Neuronal stem cell (in vitro differentiated cells): ENCODE measurements around the gene KLHDC9. TPM values are rescaled to one million over a fixed set of nuclear protein-coding genes. Genes with fewer than 3 reads are reported as not detected.

Source experiments
- DNase-seq: peaks from one replicate; pipeline ENCODE4 v3.0.0-alpha.2; 2013; ENCODE audit warnings: low spot score
- H2AFZ ChIP-seq: one replicate; pipeline ENCODE4 v1.6.1; 2013; ENCODE audit warnings: mild to moderate bottlenecking, low read length, inconsistent platforms
- H2AK5ac ChIP-seq: 2 replicates; pipeline ENCODE4 v1.6.1; 2013; ENCODE audit warnings: low read depth, mild to moderate bottlenecking, inconsistent platforms, low read length, moderate library complexity, mixed read lengths
- H2BK120ac ChIP-seq: 2 replicates; pipeline ENCODE4 v1.6.1; 2013; ENCODE audit warnings: low read depth, mild to moderate bottlenecking, inconsistent platforms, low read length, moderate library complexity, mixed read lengths
- H2BK12ac ChIP-seq: one replicate; pipeline ENCODE4 v1.6.1; 2013; ENCODE audit warnings: low read length, inconsistent platforms
- H2BK15ac ChIP-seq: 2 replicates; pipeline ENCODE4 v1.6.1; 2013; ENCODE audit warnings: mild to moderate bottlenecking, low read length, inconsistent platforms, mixed read lengths
- H2BK5ac ChIP-seq: one replicate; pipeline ENCODE4 v1.6.1; 2013; ENCODE audit warnings: inconsistent platforms, mild to moderate bottlenecking, low read length, moderate library complexity
- H3K14ac ChIP-seq: one replicate; pipeline ENCODE4 v1.6.1; 2013; ENCODE audit warnings: low read length, inconsistent platforms
- H3K18ac ChIP-seq: 2 replicates; pipeline ENCODE4 v1.6.1; 2013; ENCODE audit warnings: low read length, inconsistent platforms
- H3K23ac ChIP-seq: 2 replicates; pipeline ENCODE4 v1.6.1; 2013; ENCODE audit warnings: low read depth, mild to moderate bottlenecking, mixed read lengths, low read length, inconsistent platforms; ENCODE audit not compliant: poor library complexity
- H3K27ac ChIP-seq: replicated peaks from 3 replicates; pipeline ENCODE4 v1.5.1; 2013; ENCODE audit warnings: low read length, inconsistent platforms
- H3K27me3 ChIP-seq, 3 experiments: 2 replicates each; pipeline ENCODE4 v1.6.1; 2013; ENCODE audit warnings: low read length in 3 of 3, mild to moderate bottlenecking in 2 of 3, inconsistent platforms in 1 of 3, low read depth in 1 of 3, mixed read lengths in 1 of 3, moderate library complexity in 1 of 3; ENCODE audit not compliant: control insufficient read depth in 3 of 3, insufficient read depth in 3 of 3
- H3K36me3 ChIP-seq, 2 donors: replicated peaks in 1 of 2; 2 replicates each; pipeline ENCODE4 v1.6.1; 2013; ENCODE audit warnings: low read length in 2 of 2; ENCODE audit not compliant: control insufficient read depth in 2 of 2, insufficient read depth in 2 of 2
- H3K4ac ChIP-seq: 2 replicates; pipeline ENCODE4 v1.6.1; 2013; ENCODE audit warnings: inconsistent platforms, mild to moderate bottlenecking, low read length, moderate library complexity
- H3K4me1 ChIP-seq, 2 donors: 1 replicate in 1 of 2; 2 replicates in 1 of 2; pipeline ENCODE4 v1.6.1; 2013; ENCODE audit warnings: low read length in 2 of 2, low read depth in 1 of 2; ENCODE audit not compliant: control insufficient read depth in 2 of 2, insufficient read depth in 1 of 2
- H3K4me2 ChIP-seq: one replicate; pipeline ENCODE4 v1.6.1; 2013; ENCODE audit warnings: mild to moderate bottlenecking, low read length, inconsistent platforms; ENCODE audit not compliant: insufficient read depth, poor library complexity, severe bottlenecking
- H3K4me3 ChIP-seq, 2 donors: 2 replicates each; pipeline ENCODE4 v1.5.1; 2013; ENCODE audit warnings: low read length in 2 of 2, mild to moderate bottlenecking in 2 of 2, inconsistent platforms in 1 of 2, moderate library complexity in 1 of 2
- H3K79me1 ChIP-seq: one replicate; pipeline ENCODE4 v1.6.1; 2013; ENCODE audit warnings: low read depth, mild to moderate bottlenecking, inconsistent platforms, low read length, moderate library complexity
- H3K9ac ChIP-seq: one replicate; pipeline ENCODE4 v1.6.1; 2013; ENCODE audit warnings: mild to moderate bottlenecking, low read depth, low read length, inconsistent platforms; ENCODE audit not compliant: poor library complexity
- H3K9me3 ChIP-seq, 2 donors: replicated peaks in 1 of 2; 2 replicates each; pipeline versions ENCODE3 to v1.6.1; 2013; ENCODE audit warnings: low read length in 2 of 2, mild to moderate bottlenecking in 2 of 2, inconsistent platforms in 1 of 2, low read depth in 1 of 2, mixed read lengths in 1 of 2, moderate library complexity in 1 of 2; ENCODE audit not compliant: control insufficient read depth in 2 of 2, insufficient read depth in 1 of 2
- H4K8ac ChIP-seq: one replicate; pipeline ENCODE4 v1.6.1; 2013; ENCODE audit warnings: low read depth, mild to moderate bottlenecking, inconsistent platforms, low read length, moderate library complexity
- H4K91ac ChIP-seq: one replicate; pipeline ENCODE4 v1.6.1; 2013; ENCODE audit warnings: low read length, low read depth, mild to moderate bottlenecking, inconsistent platforms; ENCODE audit not compliant: poor library complexity
- WGBS, 2 donors: extraction: QIAGEN DNeasy Blood & Tissue Kit; methylation state at CpG; one replicate each; pipeline ENCODE4 v1.1.7; 2013; ENCODE audit warnings: missing lambda C conversion rate in 2 of 2, mixed read lengths in 1 of 2; ENCODE audit not compliant: insufficient read length in 2 of 2, insufficient replicate concordance in 1 of 2; ENCODE audit errors: extremely low coverage in 2 of 2; 5-methylcytosine and 5-hydroxymethylcytosine counted together
- polyA plus RNA-seq, 2 experiments: library from polyadenylated mRNA; stranded (reverse); fragments of 200-250 nt; gene quantifications; one replicate each; pipeline ENCODE4 v1.2.3, GENCODE V29; 2013

The KLHDC9 gene
- polyA plus RNA-seq (2013, experiment 1 of 2): 13.3 TPM
- polyA plus RNA-seq (2013, experiment 2 of 2): 11.5 TPM

- peaks cover 0 to 6% (median 0%) of the 10 kb centered on the region in 3 experiments for H3K27me3 ChIP-seq
- peaks cover 2 to 8% of the 10 kb centered on the region in 2 donors for H3K4me1 ChIP-seq
- H2BK12ac ChIP-seq: peak within 1 kb of the TSS; percentile 77
Observed at GRCh38 chr1:161098210-161099068, at the start of gene KLHDC9. Gene KLHDC9 (plus strand): TSS chr1:161098361. CDS start chr1:161098536, 175 bp downstream.

GRCh38 chr1:161048949-161049722, 49.0 kb upstream of the KLHDC9 start:
- H3K9me3 ChIP-seq: peaks cover 14 to 32% of the 10 kb centered on the region in 2 donors
- H2BK12ac ChIP-seq: no peak overlapping the region
- no peak overlapping the region for H4K8ac ChIP-seq
- peak overlapping the region; percentile 32 for H2AK5ac ChIP-seq
- no peak overlapping the region for H2BK15ac ChIP-seq
- WGBS, 2 donors: no CpG with 5 or more reads among the region's 5 CpGs
- no peak overlapping the region for H3K23ac ChIP-seq
- H3K4me2 ChIP-seq: no peak overlapping the region
- H3K79me1 ChIP-seq: no peaks in the 10 kb centered on the region
- no peak overlapping the region for H4K91ac ChIP-seq
- H3K4me3 ChIP-seq: no peak overlapping the region
- H3K9ac ChIP-seq: no peak overlapping the region
- H3K27ac ChIP-seq: no peak overlapping the region
- no peak overlapping the region for H2AFZ ChIP-seq
- H3K18ac ChIP-seq: no peak overlapping the region
- no peak overlapping the region for H2BK120ac ChIP-seq
- H3K4ac ChIP-seq: no peak overlapping the region
- no peak overlapping the region for H3K14ac ChIP-seq
- peaks cover 0 to under 1% (median 0%) of the 10 kb centered on the region in 3 experiments for H3K27me3 ChIP-seq
- H3K36me3 ChIP-seq: no peaks in the 10 kb centered on the region
- no peak for DNase-seq
- peak overlapping the region; percentile 33 for H2BK5ac ChIP-seq
- H3K4me1 ChIP-seq: peaks cover 2 to 7% of the 10 kb centered on the region in 2 donors

More at GRCh38 chr1:161098210-161099068, at the start of gene KLHDC9:
- Histone ChIP-seq H2AFZ (peak within 1 kb of the TSS; percentile 89), H2BK120ac (no peak within 1 kb of the TSS), H3K23ac (peak within 1 kb of the TSS; percentile 75), H3K4me3 (peak within 1 kb of the TSS; percentile 67 to 91), H3K36me3 (peaks cover 18 to 39% of the 10 kb centered on the region in 2 donors), H2BK5ac (peak within 1 kb of the TSS; percentile 90), H2AK5ac (peak within 1 kb of the TSS; percentile 53), H4K91ac (no peak within 1 kb of the TSS), H4K8ac (no peak within 1 kb of the TSS), H3K9ac (peak within 1 kb of the TSS; percentile 92), H3K18ac (peak within 1 kb of the TSS; percentile 93), H2BK15ac (no peak within 1 kb of the TSS), H3K4ac (peak within 1 kb of the TSS; percentile 19), H3K14ac (peak within 1 kb of the TSS; percentile 64), H3K79me1 (no peaks in the 10 kb centered on the region), H3K9me3 (no peaks in the 10 kb centered on the region), H3K27ac (peak within 1 kb of the TSS; percentile 65), H3K4me2 (peak within 1 kb of the TSS; percentile 91)
- no CpG with 5 or more reads among the region's 71 CpGs for WGBS, 2 donors
- peak; percentile 89 for DNase-seq

GRCh38 chr1:161051219-161051618, 46.9 kb upstream of the KLHDC9 start:
- H2BK120ac ChIP-seq: no peak overlapping the region
- H3K23ac ChIP-seq: peak overlapping the region; percentile 47
- no peak overlapping the region for H3K4me2 ChIP-seq
- peaks cover 0 to 2% (median 0%) of the 10 kb centered on the region in 3 experiments for H3K27me3 ChIP-seq
- no peak overlapping the region for H3K27ac ChIP-seq
- H3K9me3 ChIP-seq: peaks cover 14 to 32% of the 10 kb centered on the region in 2 donors
- H3K4ac ChIP-seq: no peak overlapping the region
- H3K4me1 ChIP-seq: no peaks in the 10 kb centered on the region
- no peak overlapping the region for H2BK15ac ChIP-seq
- H3K18ac ChIP-seq: no peak overlapping the region
- no peak overlapping the region for H4K91ac ChIP-seq
- peak overlapping the region; percentile 53 for H2BK12ac ChIP-seq
- no CpG with 5 or more reads among the region's 10 CpGs for WGBS, 2 donors
- no peaks in the 10 kb centered on the region for H3K36me3 ChIP-seq
- H3K14ac ChIP-seq: no peak overlapping the region
- H3K79me1 ChIP-seq: no peaks in the 10 kb centered on the region
- H3K9ac ChIP-seq: no peak overlapping the region
- H2AFZ ChIP-seq: no peak overlapping the region
- H2BK5ac ChIP-seq: no peak overlapping the region
- H3K4me3 ChIP-seq: no peak overlapping the region
- DNase-seq: no peak
- peak overlapping the region; percentile 61 for H2AK5ac ChIP-seq
- no peak overlapping the region for H4K8ac ChIP-seq
